HUDEP-2 (cell line): ENCODE results near the gene GAB2.
"Not testable (repeated sequence)": the region's sequence is repeated elsewhere in the genome, so short reads cannot be mapped to it uniquely, and the experiment has no call there.

Source experiments
- DNase-seq, 76 experiments: peaks; one replicate each; lab custom pipeline; 2025; ENCODE audit not compliant: unreplicated experiment in 76 of 76; lab: John Stamatoyannopoulos, UW

Gene GAB2

GRCh38 chr11:78195917-78196560 lies 221.6 kb downstream of the GAB2 start:
- no peak for DNase-seq

GRCh38 chr11:78194490-78194889 lies 223.1 kb downstream of the GAB2 start:
- peak in 1 of 76 experiments; percentile 10 for DNase-seq

GRCh38 chr11:78193806-78194205 lies 223.8 kb downstream of the GAB2 start:
- no peak for DNase-seq

- DNase-seq = no peak
Observed at GRCh38 chr11:78192911-78193351, 224.7 kb downstream of the GAB2 start.

GRCh38 chr11:78192223-78192719 lies 225.3 kb downstream of the GAB2 start:
- peak in 24 of 76 experiments; percentile 7 to 65 (median 23) for DNase-seq

GRCh38 chr11:78190871-78191538 lies 226.6 kb downstream of the GAB2 start:
- no peak for DNase-seq

GRCh38 chr11:78190374-78190773 lies 227.2 kb downstream of the GAB2 start:
- DNase-seq = no peak

- DNase-seq = no peak
Observed at GRCh38 chr11:78189851-78190250, 227.8 kb downstream of the GAB2 start.

- no peak for DNase-seq
Observed at GRCh38 chr11:78189174-78189724, 228.4 kb downstream of the GAB2 start.

GRCh38 chr11:78188286-78189173 lies 229.1 kb downstream of the GAB2 start, which contains the start of the genes KCTD21 and USP35:
Gene KCTD21, minus strand, starts transcription at chr11:78188626. Its CDS starts 14,072 bp downstream, at chr11:78174554.
Gene USP35, plus strand, starts transcription at chr11:78188919. Its CDS starts 7,327 bp downstream, at chr11:78196246.
- DNase-seq = peak in 74 of 76 experiments; percentile 39 to 96 (median 90)

GRCh38 chr11:78187366-78188285 lies 230.0 kb downstream of the GAB2 start:
- DNase-seq = peak in 8 of 76 experiments; percentile 22 to 72 (median 58)

- DNase-seq = no peak
Observed at GRCh38 chr11:78181185-78181584, 236.4 kb downstream of the GAB2 start.

- DNase-seq = no peak
Observed at GRCh38 chr11:78180751-78181150, 236.9 kb downstream of the GAB2 start.

GRCh38 chr11:78179459-78180071 lies 238.1 kb downstream of the GAB2 start:
- DNase-seq = no peak

GRCh38 chr11:78177216-78177615 lies 240.4 kb downstream of the GAB2 start:
- DNase-seq = no peak

GRCh38 chr11:78176605-78177141 lies 240.9 kb downstream of the GAB2 start:
- no peak for DNase-seq

- DNase-seq = not testable (repeated sequence)
Observed at GRCh38 chr11:78175862-78176261, 241.8 kb downstream of the GAB2 start.

- no peak for DNase-seq
Observed at GRCh38 chr11:78171951-78172350, 245.7 kb downstream of the GAB2 start.
